Activated CD8-positive, alpha-beta memory T cell treated with anti-CD3 and anti-CD28 coated beads, Interleukin-2, amount 50 U/mL, for 1 hour (primary cell): ENCODE data around the gene GIMAP5.

Experiments used
- DNase-seq: peaks from one replicate; pipeline ENCODE4 v3.0.0-alpha.2; 2020; ENCODE audit errors: extremely low read depth

Gene GIMAP5

GRCh38 chr7:150737265-150738055 is at the start of gene GIMAP5:
Gene GIMAP5, plus strand, starts transcription at chr7:150737418. Its CDS starts 3,467 bp downstream, at chr7:150740885.
- no peak for DNase-seq

GRCh38 chr7:150688630-150689029 is 48.6 kb upstream of the GIMAP5 start:
- no peak for DNase-seq

GRCh38 chr7:150695654-150696053 is 41.6 kb upstream of the GIMAP5 start:
- no peak for DNase-seq

GRCh38 chr7:150703209-150703608 is 34.0 kb upstream of the GIMAP5 start:
- DNase-seq, result no peak

- no peak for DNase-seq
These were observed 21.9 kb upstream of the GIMAP5 start for GRCh38 chr7:150715293-150715692.

- no peak for DNase-seq
These were observed 21.5 kb upstream of the GIMAP5 start for GRCh38 chr7:150715738-150716137.

- peak; percentile 56 for DNase-seq
These were observed 20.9 kb upstream of the GIMAP5 start, which contains the start of gene GIMAP1 for GRCh38 chr7:150716368-150716767. Gene GIMAP1, plus strand, starts transcription at chr7:150716613. Its CDS starts 2,435 bp downstream, at chr7:150719048.

- no peak for DNase-seq
These were observed 20.3 kb upstream of the GIMAP5 start for GRCh38 chr7:150716939-150717338.

- no peak for DNase-seq
These were observed 19.3 kb upstream of the GIMAP5 start for GRCh38 chr7:150717814-150718420.

- DNase-seq, result no peak
These were observed 17.8 kb upstream of the GIMAP5 start for GRCh38 chr7:150719436-150719835.

GRCh38 chr7:150719960-150720891 is 17.0 kb upstream of the GIMAP5 start:
- no peak for DNase-seq

GRCh38 chr7:150721970-150722373 is 15.2 kb upstream of the GIMAP5 start:
- DNase-seq, result no peak

- no peak for DNase-seq
These were observed 14.7 kb upstream of the GIMAP5 start for GRCh38 chr7:150722431-150722931.

GRCh38 chr7:150723467-150723866 is 13.8 kb upstream of the GIMAP5 start:
- no peak for DNase-seq

- no peak for DNase-seq
These were observed 9.8 kb upstream of the GIMAP5 start for GRCh38 chr7:150727381-150727780.

GRCh38 chr7:150728011-150728410 is 9.2 kb upstream of the GIMAP5 start:
- no peak for DNase-seq

GRCh38 chr7:150728609-150729008 is 8.6 kb upstream of the GIMAP5 start:
- no peak for DNase-seq

- DNase-seq, result no peak
These were observed 5.3 kb upstream of the GIMAP5 start for GRCh38 chr7:150731916-150732315.

GRCh38 chr7:150732786-150733481 is 4.3 kb upstream of the GIMAP5 start:
- no peak for DNase-seq

GRCh38 chr7:150733482-150734095 is 3.6 kb upstream of the GIMAP5 start:
- no peak for DNase-seq

- no peak for DNase-seq
These were observed 3.0 kb upstream of the GIMAP5 start for GRCh38 chr7:150734254-150734653.
